Stomach (tissue), 9 donors: ENCODE data around the gene RNF215. TPM values are rescaled to one million over a fixed set of nuclear protein-coding genes. Genes with fewer than 3 reads are reported as not detected.

Source experiments
- DNase-seq, 2 donors: peaks; one replicate each; pipeline versions ENCODE4 v3.0.0 to v3.0.0-alpha.2; 2013 to 2019
- H3K27ac ChIP-seq, 5 donors: fragments of 200-600 bp in 4 of 5; sonication (generic) in 4 of 5; one replicate each; pipeline ENCODE4 v1.5.1; 2013 to 2019; ENCODE audit warnings: mild to moderate bottlenecking in 1 of 5, moderate library complexity in 1 of 5
- H3K27me3 ChIP-seq, 3 donors: fragments of 200-600 bp; sonication (generic); one replicate each; pipeline ENCODE4 v1.5.1; 2017 to 2019; ENCODE audit warnings: mixed run types in 1 of 3
- H3K36me3 ChIP-seq, 4 donors: fragments of 200-600 bp; sonication (generic); 1 replicate in 3 of 4; 2 replicates in 1 of 4; pipeline ENCODE4 v1.5.1; 2016 to 2019
- H3K4me1 ChIP-seq, 4 donors: fragments of 200-600 bp; sonication (generic); one replicate each; pipeline ENCODE4 v1.5.1; 2016 to 2019
- H3K4me3 ChIP-seq, 4 donors: fragments of 200-600 bp; sonication (generic) in 3 of 4; one replicate each; pipeline ENCODE4 v1.5.1; 2016 to 2019; ENCODE audit warnings: mild to moderate bottlenecking in 1 of 4
- H3K9me3 ChIP-seq, 4 donors: fragments of 200-600 bp; sonication (generic); one replicate each; pipeline ENCODE4 v1.5.1; 2016 to 2019
- CTCF ChIP-seq, 7 experiments: fragments of 450-650 bp in 4 of 7; fragments of 200-600 bp in 3 of 7; sonication (generic) in 3 of 7; IDR thresholded peaks; one replicate each; pipeline ENCODE4 v1.5.1; 2016 to 2019; ENCODE audit warnings: antibody characterized with exemption in 7 of 7, control low read depth in 2 of 7, mild to moderate bottlenecking in 1 of 7
- EP300 ChIP-seq: sonication (generic); formaldehyde crosslinking; IDR thresholded peaks from one replicate; pipeline ENCODE4 v1.6.1; 2017; ENCODE audit warnings: antibody characterized with exemption
- POLR2A ChIP-seq, 4 donors: fragments of 450-650 bp; IDR thresholded peaks; one replicate each; pipeline ENCODE4 v1.6.1; 2016; ENCODE audit warnings: antibody characterized with exemption in 4 of 4, control low read depth in 2 of 4, mild to moderate bottlenecking in 1 of 4, moderate library complexity in 1 of 4
- POLR2AphosphoS5 ChIP-seq, 3 donors: sonication (generic); formaldehyde crosslinking; IDR thresholded peaks; one replicate each; pipeline ENCODE4 v1.6.1; 2016; ENCODE audit warnings: antibody characterized with exemption in 3 of 3
- WGBS, 5 donors: extraction: QIAGEN DNeasy Blood & Tissue Kit in 3 of 5; methylation state at CpG; one replicate each; pipeline versions ENCODE4 v1.1.5 to v1.1.7; 2013 to 2018; 5-methylcytosine and 5-hydroxymethylcytosine counted together
- intact Hi-C: fragments of 100-400 bp; cut with DNase I; formaldehyde crosslinking; loops from one replicate; pipeline ENCODE4 v1.15.1; 2023; ENCODE audit warnings: low total_unique reads
- polyA plus RNA-seq, 3 donors: library from polyadenylated mRNA; stranded (reverse); fragments of 200-250 nt; gene quantifications; one replicate each; pipeline ENCODE4 v1.2.3, GENCODE V29; 2013
- total RNA-seq, 5 donors: library from RNA; depleted of rRNA; stranded (reverse); fragments of >200 nt; gene quantifications; one replicate each; pipeline versions ENCODE4 v1.1.0 to v1.2.3, GENCODE V29; 2014 to 2016
- donor health status: healthy with polysubstance abuse.
- donor health status: Bipolar disorder and iron deficiency.
- donor health status: healthy.

The RNF215 gene
- total and polyA plus RNA-seq, 8 donors, result 3.6 to 29.4 (median 7.3) TPM

GRCh38 chr22:30390974-30391691 is 3.9 kb upstream of the RNF215 start:
- DNase-seq, result peak; percentile 84 to 91
- TF ChIP-seq POLR2A (IDR thresholded peaks at IDR 0.05) (no peak), CTCF (IDR thresholded peaks at IDR 0.05) (peak in 5 of 7 experiments; percentile 59 to 93 (median 79)), POLR2AphosphoS5 (IDR thresholded peaks at IDR 0.05) (peak in 2 of 3 donors; percentile 25 to 75), EP300 (no peak)
- intact Hi-C loops, result loop anchor here (5.0 kb wide), 2 partner anchors 36 to 96 kb away; partner anchors contain the start of gene MTFP1

GRCh38 chr22:30386608-30386959 is 627 bp downstream of the RNF215 start:
- intact Hi-C loops, result loop anchor here (5.0 kb wide), 1 partner anchor 99 kb away; the partner anchor contains the start of gene CASTOR1
- Histone ChIP-seq H3K4me1 (peaks cover 12 to 21% (median 16%) of the 10 kb centered on the region in 4 donors), H3K27ac (peak overlapping the region; percentile 60 to 90 (median 86)), H3K9me3 (no peaks in the 10 kb centered on the region), H3K27me3 (no peaks in the 10 kb centered on the region), H3K36me3 (peaks cover 0 to 30% (median 23%) of the 10 kb centered on the region in 4 donors), H3K4me3 (peak overlapping the region; percentile 57 to 64 (median 62))
- no peak for DNase-seq
- TF ChIP-seq EP300 (no peak), CTCF (IDR thresholded peaks at IDR 0.05) (peak in 1 of 7 experiments; percentile 6)
- 22 to 37% (median 27%) methylated on average over 6 to 10 of the region's 10 CpGs for WGBS, 5 donors

More at GRCh38 chr22:30390974-30391691, 3.9 kb upstream of the RNF215 start:
- Histone ChIP-seq H3K9me3 (no peaks in the 10 kb centered on the region), H3K4me1 (peaks cover 11 to 28% (median 21%) of the 10 kb centered on the region in 4 donors), H3K27me3 (peaks cover 0 to 7% (median 0%) of the 10 kb centered on the region in 3 donors), H3K27ac (no peak overlapping the region), H3K4me3 (no peak overlapping the region), H3K36me3 (no peaks in the 10 kb centered on the region)
- WGBS, 5 donors, result 38 to 57% (median 51%) methylated on average over 3 to 5 of the region's 5 CpGs

GRCh38 chr22:30385942-30386341 is 1.3 kb downstream of the RNF215 start:
- DNase-seq, result no peak
- Histone ChIP-seq H3K27me3 (no peaks in the 10 kb centered on the region), H3K4me3 (peak overlapping the region in 1 of 4 donors; percentile 64), H3K36me3 (peaks cover 0 to 36% (median 29%) of the 10 kb centered on the region in 4 donors), H3K9me3 (no peaks in the 10 kb centered on the region), H3K4me1 (peaks cover 12 to 18% (median 15%) of the 10 kb centered on the region in 4 donors), H3K27ac (no peak overlapping the region)
- no peak for TF ChIP-seq POLR2AphosphoS5 (IDR thresholded peaks at IDR 0.05)
- no peak for TF ChIP-seq CTCF (IDR thresholded peaks at IDR 0.05)
- no peak for TF ChIP-seq EP300
- no peak for TF ChIP-seq POLR2A (IDR thresholded peaks at IDR 0.05)
- intact Hi-C loops, result loop anchor here (5.0 kb wide), 1 partner anchor 99 kb away; the partner anchor contains the start of gene CASTOR1
- 89 to 95% (median 91%) methylated on average over 3 to 10 of the region's 10 CpGs for WGBS, 5 donors

- H3K4me3 ChIP-seq, result no peak overlapping the region
- peaks cover 12 to 18% (median 15%) of the 10 kb centered on the region in 4 donors for H3K4me1 ChIP-seq
- peaks cover 0 to 59% (median 48%) of the 10 kb centered on the region in 4 donors for H3K36me3 ChIP-seq
- no peak for TF ChIP-seq EP300
- TF ChIP-seq POLR2A (IDR thresholded peaks at IDR 0.05), result no peak
- TF ChIP-seq POLR2AphosphoS5 (IDR thresholded peaks at IDR 0.05), result no peak
- no peak for TF ChIP-seq CTCF (IDR thresholded peaks at IDR 0.05)
- H3K9me3 ChIP-seq, result no peaks in the 10 kb centered on the region
- H3K27ac ChIP-seq, result no peak overlapping the region
- DNase-seq, result no peak
- intact Hi-C loops, result loop anchor here (5.0 kb wide), 1 partner anchor 116 kb away; the partner anchor contains the start of gene OSM
- no peaks in the 10 kb centered on the region for H3K27me3 ChIP-seq
- 62 to 97% (median 71%) methylated on average over 2 to 3 of the region's 3 CpGs for WGBS, 5 donors
Measured at GRCh38 chr22:30383061-30383460, 4.2 kb downstream of the RNF215 start.
